ENCODE data around the gene ATG13. TPM values are rescaled to one million over a fixed set of nuclear protein-coding genes. Genes with fewer than 3 reads are reported as not detected.

The ATG13 gene
- total RNA-seq, 1 donor from 2014 or later = 42.1 TPM

- Histone ChIP-seq H3K9me3 (replicated peaks) (no peaks in the 10 kb centered on the region), H3K36me3 (no peaks in the 10 kb centered on the region), H3K4me1 (peaks cover 48% of the 10 kb centered on the region), H3K27me3 (ENCODE audit: low read depth) (no peaks in the 10 kb centered on the region), H3K4me3 (peak overlapping the region; percentile 94), H3K27ac (replicated peaks) (peak overlapping the region; percentile 87)
- intact Hi-C loops (cut with micrococcal nuclease) = no loop called here
- TF ChIP-seq CTCF (IDR thresholded peaks at IDR 0.05; ENCODE audit: borderline replicate concordance) = no peak
- no peak for DNase-seq
Measured at GRCh38 chr11:46594785-46595184, 22.6 kb upstream of the ATG13 start.

GRCh38 chr11:46597155-46597554 is 20.2 kb upstream of the ATG13 start:
- peaks cover 40% of the 10 kb centered on the region for H3K4me1 ChIP-seq
- TF ChIP-seq CTCF (IDR thresholded peaks at IDR 0.05; ENCODE audit: borderline replicate concordance) = no peak
- intact Hi-C loops (cut with micrococcal nuclease) = no loop called here

GRCh38 chr11:46597609-46598219 is 19.6 kb upstream of the ATG13 start:
- Histone ChIP-seq H3K27me3 (ENCODE audit: low read depth) (no peaks in the 10 kb centered on the region), H3K9me3 (replicated peaks) (no peaks in the 10 kb centered on the region), H3K36me3 (no peaks in the 10 kb centered on the region), H3K4me1 (peaks cover 35% of the 10 kb centered on the region), H3K27ac (replicated peaks) (no peak overlapping the region), H3K4me3 (no peak overlapping the region)
- DNase-seq = no peak
- intact Hi-C loops (cut with micrococcal nuclease) = no loop called here
- no peak for TF ChIP-seq CTCF (IDR thresholded peaks at IDR 0.05; ENCODE audit: borderline replicate concordance)

More at GRCh38 chr11:46597155-46597554, 20.2 kb upstream of the ATG13 start:
- no peaks in the 10 kb centered on the region for H3K27me3 ChIP-seq (ENCODE audit: low read depth)
- no peak for DNase-seq
- no peak overlapping the region for H3K4me3 ChIP-seq
- H3K9me3 ChIP-seq (replicated peaks) = no peaks in the 10 kb centered on the region
- H3K27ac ChIP-seq (replicated peaks) = no peak overlapping the region
- H3K36me3 ChIP-seq = no peaks in the 10 kb centered on the region

GRCh38 chr11:46599340-46600193 is 17.8 kb upstream of the ATG13 start:
- TF ChIP-seq CTCF (IDR thresholded peaks at IDR 0.05; ENCODE audit: borderline replicate concordance) = no peak
- Histone ChIP-seq H3K4me1 (peaks cover 18% of the 10 kb centered on the region), H3K9me3 (replicated peaks) (no peaks in the 10 kb centered on the region), H3K27ac (replicated peaks) (peak overlapping the region; percentile 64), H3K4me3 (no peak overlapping the region), H3K27me3 (ENCODE audit: low read depth) (no peaks in the 10 kb centered on the region), H3K36me3 (peaks cover 9% of the 10 kb centered on the region)
- no peak for DNase-seq
- intact Hi-C loops (cut with micrococcal nuclease) = no loop called here

GRCh38 chr11:46600194-46600960 is 17.0 kb upstream of the ATG13 start:
- intact Hi-C loops (cut with micrococcal nuclease) = no loop called here
- no peak for TF ChIP-seq CTCF (IDR thresholded peaks at IDR 0.05; ENCODE audit: borderline replicate concordance)
- Histone ChIP-seq H3K4me1 (peaks cover 16% of the 10 kb centered on the region), H3K4me3 (no peak overlapping the region), H3K27ac (replicated peaks) (peak overlapping the region; percentile 64), H3K27me3 (ENCODE audit: low read depth) (no peaks in the 10 kb centered on the region), H3K9me3 (replicated peaks) (no peaks in the 10 kb centered on the region), H3K36me3 (peaks cover 9% of the 10 kb centered on the region)
- DNase-seq = no peak
